Fibroblast of lung (primary cell): ENCODE measurements around the gene CAV3. TPM values are rescaled to one million over a fixed set of nuclear protein-coding genes. Genes with fewer than 3 reads are reported as not detected.

Experiments
- DNase-seq, 2 donors: peaks; one replicate each; pipeline versions ENCODE4 v3.0.0 to v3.0.0-alpha.2; 2010; ENCODE audit warnings: low read depth in 2 of 2
- H2AFZ ChIP-seq: 2 replicates; pipeline ENCODE4 v1.5.1; 2012; ENCODE audit warnings: low read length, control low read depth, inconsistent platforms
- H3K27ac ChIP-seq: 2 replicates; pipeline ENCODE4 v1.5.1; 2011; ENCODE audit warnings: low read length, control low read depth; ENCODE audit not compliant: insufficient read depth
- H3K27me3 ChIP-seq: 2 replicates; pipeline ENCODE4 v1.5.1; 2011; ENCODE audit warnings: mild to moderate bottlenecking, low read length; ENCODE audit not compliant: control insufficient read depth, insufficient read depth
- H3K36me3 ChIP-seq: 2 replicates; pipeline ENCODE4 v1.5.1; 2011; ENCODE audit warnings: low read length; ENCODE audit not compliant: control insufficient read depth, insufficient read depth
- H3K4me1 ChIP-seq: 2 replicates; pipeline ENCODE4 v1.5.1; 2011; ENCODE audit warnings: low read length; ENCODE audit not compliant: control insufficient read depth, insufficient read depth; ENCODE audit errors: extremely low read depth
- H3K4me2 ChIP-seq: 2 replicates; pipeline ENCODE4 v1.5.1; 2011; ENCODE audit warnings: low read length, control low read depth; ENCODE audit not compliant: insufficient read depth; ENCODE audit errors: extremely low read depth
- H3K4me3 ChIP-seq, 4 experiments: fragments of 200-600 bp in 1 of 4; sonication (generic) in 1 of 4; replicated peaks in 1 of 4; 2 replicates each; pipeline ENCODE4 v1.5.1; 2011 to 2016; ENCODE audit warnings: low read length in 4 of 4, low read depth in 3 of 4, mild to moderate bottlenecking in 3 of 4, control low read depth in 2 of 4, inconsistent platforms in 1 of 4, mixed read lengths in 1 of 4; ENCODE audit not compliant: insufficient read depth in 1 of 4; ENCODE audit errors: control extremely low read depth in 1 of 4
- H3K79me2 ChIP-seq: 2 replicates; pipeline ENCODE4 v1.5.1; 2012; ENCODE audit warnings: mild to moderate bottlenecking, low read length, inconsistent platforms; ENCODE audit not compliant: control insufficient read depth, insufficient read depth
- H3K9ac ChIP-seq: 2 replicates; pipeline ENCODE4 v1.5.1; 2011; ENCODE audit warnings: mild to moderate bottlenecking, low read length, control low read depth; ENCODE audit not compliant: insufficient read depth
- H3K9me3 ChIP-seq: 2 replicates; pipeline ENCODE4 v1.5.1; 2012; ENCODE audit warnings: low read depth, low read length; ENCODE audit not compliant: control insufficient read depth, insufficient read depth
- H4K20me1 ChIP-seq: 2 replicates; pipeline ENCODE4 v1.5.1; 2011; ENCODE audit warnings: low read length; ENCODE audit not compliant: control insufficient read depth, insufficient read depth; ENCODE audit errors: extremely low read depth
- CTCF ChIP-seq, 2 donors: IDR thresholded peaks in 1 of 2; conservative IDR thresholded peaks in 1 of 2; 1 replicate in 1 of 2; 2 replicates in 1 of 2; pipeline ENCODE4 v1.5.1; 2011 to 2012; ENCODE audit warnings: low read length in 2 of 2, control low read depth in 1 of 2, inconsistent platforms in 1 of 2, low read depth in 1 of 2, mild to moderate bottlenecking in 1 of 2
- EZH2 ChIP-seq: IDR thresholded peaks from 2 replicates; pipeline ENCODE4 v1.5.1; 2012; ENCODE audit warnings: low read length, control low read depth, mild to moderate bottlenecking; ENCODE audit errors: missing control alignments
- polyA plus RNA-seq, 2 donors: library from polyadenylated mRNA; depleted of rRNA in 1 of 2; stranded (reverse) in 1 of 2; unstranded in 1 of 2; fragments of >200 nt; gene quantifications; 2 replicates each; pipeline ENCODE4 v1.2.1, GENCODE V29; 2011 to 2012; ENCODE audit warnings: missing spikeins in 1 of 2
- total RNA-seq: library from RNA; depleted of rRNA; stranded (reverse); fragments of >200 nt; gene quantifications from 2 replicates; pipeline ENCODE4 v1.2.1, GENCODE V29; 2014

CAV3 gene
- total and polyA plus RNA-seq, 2 donors (not counting 1 experiment from before 2014, with no cell fraction given), result not detected

DNA sequence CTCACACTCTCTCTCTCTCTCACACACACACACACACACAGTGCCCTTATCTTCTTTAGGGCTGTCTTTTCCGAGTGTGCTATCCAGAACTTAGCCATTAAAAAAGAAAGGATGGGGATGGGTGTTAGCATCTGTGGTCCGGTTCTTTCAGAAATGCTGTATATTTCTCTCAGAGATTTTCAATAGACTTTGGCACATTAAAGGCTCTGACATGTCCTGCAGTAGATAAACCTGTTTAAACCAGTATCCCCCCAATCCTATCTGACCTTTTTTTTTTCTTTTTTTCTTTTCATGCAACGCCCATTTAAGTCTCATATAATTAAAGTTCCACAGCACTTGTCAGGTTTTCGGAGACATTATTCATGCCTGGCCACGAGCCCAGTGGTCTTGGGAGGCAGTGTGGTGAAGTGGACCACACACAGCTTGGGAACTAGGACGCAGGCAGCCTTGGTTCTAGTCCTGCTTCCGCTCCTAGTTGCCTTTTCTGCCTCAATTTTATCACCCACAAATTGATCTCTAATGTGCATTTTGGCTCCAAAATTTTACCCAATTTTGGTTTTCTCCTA, 13.3 kb downstream of the CAV3 start:
- no peak overlapping the region for H3K27ac ChIP-seq
- no peak overlapping the region for H2AFZ ChIP-seq
- no peaks in the 10 kb centered on the region for H3K9me3 ChIP-seq
- H3K9ac ChIP-seq, result no peak overlapping the region
- peaks cover 10% of the 10 kb centered on the region for H3K4me1 ChIP-seq
- no peaks in the 10 kb centered on the region for H4K20me1 ChIP-seq
- no peak for TF ChIP-seq EZH2
- no peak overlapping the region for H3K4me2 ChIP-seq
- no peaks in the 10 kb centered on the region for H3K79me2 ChIP-seq
- H3K36me3 ChIP-seq, result no peaks in the 10 kb centered on the region
- no peak overlapping the region for H3K4me3 ChIP-seq
- DNase-seq, result peak in 1 of 2 donors; percentile 53
- H3K27me3 ChIP-seq, result no peaks in the 10 kb centered on the region

- no peak for TF ChIP-seq EZH2
- TF ChIP-seq CTCF (conservative IDR thresholded peaks at IDR 0.05 in 1 of 2, IDR thresholded peaks at IDR 0.05 in 1 of 2; ENCODE audit: low read depth in 1 of 2, low read length in 2 of 2), result no peak
- no peaks in the 10 kb centered on the region for H3K79me2 ChIP-seq
Observed at GRCh38 chr3:8749316-8749715, 15.7 kb downstream of the CAV3 start.

GRCh38 chr3:8752832-8753231, 19.2 kb downstream of the CAV3 start:
- H3K9ac ChIP-seq, result no peak overlapping the region

More at GRCh38 chr3:8749316-8749715, 15.7 kb downstream of the CAV3 start:
- no peaks in the 10 kb centered on the region for H3K4me1 ChIP-seq
- no peak overlapping the region for H3K4me3 ChIP-seq
- DNase-seq, result no peak
- H3K9me3 ChIP-seq, result no peaks in the 10 kb centered on the region
- no peak overlapping the region for H2AFZ ChIP-seq
- H4K20me1 ChIP-seq, result no peaks in the 10 kb centered on the region
- no peak overlapping the region for H3K9ac ChIP-seq
- H3K36me3 ChIP-seq, result peaks cover 1% of the 10 kb centered on the region
- no peaks in the 10 kb centered on the region for H3K27me3 ChIP-seq
- H3K4me2 ChIP-seq, result no peak overlapping the region
- no peak overlapping the region for H3K27ac ChIP-seq

More at GRCh38 chr3:8752832-8753231, 19.2 kb downstream of the CAV3 start:
- no peak for TF ChIP-seq EZH2
- no peak for TF ChIP-seq CTCF (conservative IDR thresholded peaks at IDR 0.05 in 1 of 2, IDR thresholded peaks at IDR 0.05 in 1 of 2; ENCODE audit: low read depth in 1 of 2, low read length in 2 of 2)
- H3K9me3 ChIP-seq, result no peaks in the 10 kb centered on the region
- H3K4me1 ChIP-seq, result no peaks in the 10 kb centered on the region
- H3K27me3 ChIP-seq, result no peaks in the 10 kb centered on the region
- no peak for DNase-seq
- H3K27ac ChIP-seq, result no peak overlapping the region
- no peak overlapping the region for H3K4me2 ChIP-seq
- no peaks in the 10 kb centered on the region for H3K79me2 ChIP-seq
- peaks cover 1% of the 10 kb centered on the region for H3K36me3 ChIP-seq
- H4K20me1 ChIP-seq, result no peaks in the 10 kb centered on the region
- H2AFZ ChIP-seq, result no peak overlapping the region
- no peak overlapping the region for H3K4me3 ChIP-seq
